OCI-LY1 (cell line): Measurements from ENCODE around the gene UBAC1.
"Not testable (repeated sequence)": the region's sequence is repeated elsewhere in the genome, so short reads cannot be mapped to it uniquely, and the experiment has no call there.

ENCODE experiments used
- H2AFZ ChIP-seq: fragments of 200-600 bp; sonication (generic), shearing (Covaris generic); 2 replicates; pipeline ENCODE4 v1.6.0; 2014; ENCODE audit warnings: antibody characterized with exemption, mild to moderate bottlenecking, low read length
- H3F3A ChIP-seq: fragments of 200-600 bp; sonication (generic), shearing (Covaris generic); 2 replicates; pipeline ENCODE4 v1.6.0; 2014; ENCODE audit warnings: mild to moderate bottlenecking, antibody characterized with exemption, low read length, moderate library complexity; ENCODE audit not compliant: insufficient read depth
- H3K27ac ChIP-seq: fragments of 200-600 bp; sonication (generic); 2 replicates; pipeline ENCODE4 v1.5.1; 2014; ENCODE audit warnings: low read length, mixed run types, mild to moderate bottlenecking, low read depth; ENCODE audit not compliant: poor library complexity, severe bottlenecking
- H3K27me3 ChIP-seq: fragments of 200-600 bp; sonication (generic); 2 replicates; pipeline ENCODE4 v1.6.0; 2014; ENCODE audit warnings: antibody characterized with exemption, mild to moderate bottlenecking, low read length, moderate library complexity; ENCODE audit not compliant: insufficient read depth
- H3K36me3 ChIP-seq: fragments of 200-600 bp; sonication (generic); 2 replicates; pipeline ENCODE4 v1.6.1; 2014; ENCODE audit warnings: mild to moderate bottlenecking, antibody characterized with exemption, low read length, moderate library complexity, mixed read lengths; ENCODE audit not compliant: insufficient read depth
- H3K4me1 ChIP-seq: fragments of 200-600 bp; sonication (generic); 2 replicates; pipeline ENCODE4 v1.5.1; 2014; ENCODE audit warnings: mild to moderate bottlenecking, low read length, moderate library complexity; ENCODE audit not compliant: insufficient read depth, severe bottlenecking
- H3K4me2 ChIP-seq: fragments of 200-600 bp; sonication (generic), shearing (Covaris generic); 2 replicates; pipeline ENCODE4 v1.6.1; 2014; ENCODE audit warnings: low read length
- H3K4me3 ChIP-seq: fragments of 200-600 bp; sonication (generic); 2 replicates; pipeline ENCODE4 v1.5.1; 2014; ENCODE audit warnings: low read length, low read depth, mild to moderate bottlenecking, mixed read lengths; ENCODE audit not compliant: poor library complexity, severe bottlenecking
- H3K79me2 ChIP-seq: fragments of 200-600 bp; shearing (Covaris generic); 2 replicates; pipeline ENCODE4 v1.6.1; 2016; ENCODE audit warnings: mixed run types, low read length, mixed read lengths; ENCODE audit not compliant: insufficient read depth
- H3K9ac ChIP-seq: fragments of 200-600 bp; sonication (generic), shearing (Covaris generic); 2 replicates; pipeline ENCODE4 v1.6.1; 2014; ENCODE audit warnings: mild to moderate bottlenecking, low read length, mixed read lengths
- H3K9me2 ChIP-seq: fragments of 200-600 bp; sonication (generic), shearing (Covaris generic); 2 replicates; pipeline ENCODE4 v1.6.1; 2014; ENCODE audit warnings: low read depth, mild to moderate bottlenecking, low read length, mixed read lengths
- H3K9me3 ChIP-seq: fragments of 200-600 bp; shearing (Covaris generic); 2 replicates; pipeline ENCODE4 v1.6.1; 2014; ENCODE audit warnings: low read length, mixed read lengths
- H4K20me1 ChIP-seq: fragments of 200-600 bp; sonication (generic), shearing (Covaris generic); 2 replicates; pipeline ENCODE4 v1.6.0; 2016; ENCODE audit warnings: mild to moderate bottlenecking, low read length; ENCODE audit not compliant: insufficient read depth
- CTCF ChIP-seq: fragments of 200-600 bp; sonication (generic), shearing (Covaris generic); IDR thresholded peaks from 2 replicates; pipeline ENCODE4 v1.5.1; 2017; ENCODE audit warnings: mild to moderate bottlenecking, antibody characterized with exemption, low read length, moderate library complexity, mixed read lengths
- EZH2 ChIP-seq: fragments of 200-600 bp; sonication (generic), shearing (Covaris generic); IDR thresholded peaks from 2 replicates; pipeline ENCODE4 v1.8.0; 2017; ENCODE audit warnings: borderline replicate concordance, mixed run types, mild to moderate bottlenecking, antibody characterized with exemption, low read length, moderate library complexity, mixed read lengths

The UBAC1 gene

GRCh38 chr9:135947582-135947981 lies 13.6 kb downstream of the UBAC1 start:
- Histone ChIP-seq H3K79me2 (no peaks in the 10 kb centered on the region), H2AFZ (no peak overlapping the region), H3K9me3 (no peaks in the 10 kb centered on the region), H4K20me1 (no peaks in the 10 kb centered on the region), H3K4me2 (no peak overlapping the region), H3K4me3 (no peak overlapping the region), H3K27ac (no peak overlapping the region), H3K4me1 (no peaks in the 10 kb centered on the region), H3F3A (no peaks in the 10 kb centered on the region), H3K9ac (no peak overlapping the region), H3K27me3 (no peaks in the 10 kb centered on the region), H3K9me2 (no peaks in the 10 kb centered on the region), H3K36me3 (peaks cover 80% of the 10 kb centered on the region)
- TF ChIP-seq CTCF (no peak), EZH2 (no peak)

- not testable (repeated sequence) for H2AFZ ChIP-seq, H3K79me2 ChIP-seq, H3F3A ChIP-seq, H3K27me3 ChIP-seq, H3K27ac ChIP-seq, H3K4me3 ChIP-seq, H3K9ac ChIP-seq, H3K4me2 ChIP-seq, H3K9me2 ChIP-seq, H4K20me1 ChIP-seq, H3K9me3 ChIP-seq, H3K4me1 ChIP-seq
- H3K36me3 ChIP-seq, result peaks cover 78% of the 10 kb centered on the region
Measured at GRCh38 chr9:135947105-135947504, 14.1 kb downstream of the UBAC1 start.

- H3K9me3 ChIP-seq, result no peaks in the 10 kb centered on the region
- H3K79me2 ChIP-seq, result no peaks in the 10 kb centered on the region
- no peak overlapping the region for H3K27ac ChIP-seq
- H3K27me3 ChIP-seq, result no peaks in the 10 kb centered on the region
- H3K4me3 ChIP-seq, result no peak overlapping the region
- H3K4me2 ChIP-seq, result no peak overlapping the region
- no peak for TF ChIP-seq EZH2
- no peak for TF ChIP-seq CTCF
- H3K4me1 ChIP-seq, result no peaks in the 10 kb centered on the region
- no peaks in the 10 kb centered on the region for H3K9me2 ChIP-seq
- no peaks in the 10 kb centered on the region for H4K20me1 ChIP-seq
- H3K36me3 ChIP-seq, result peaks cover 79% of the 10 kb centered on the region
- H3K9ac ChIP-seq, result no peak overlapping the region
- H2AFZ ChIP-seq, result no peak overlapping the region
- H3F3A ChIP-seq, result no peaks in the 10 kb centered on the region
Measured at GRCh38 chr9:135946392-135946994, 14.7 kb downstream of the UBAC1 start.

- H3K9ac ChIP-seq, result no peak overlapping the region
- H3K4me3 ChIP-seq, result no peak overlapping the region
- H3K27ac ChIP-seq, result no peak overlapping the region
- no peak overlapping the region for H3K4me2 ChIP-seq
- no peaks in the 10 kb centered on the region for H3K9me3 ChIP-seq
- H3K4me1 ChIP-seq, result no peaks in the 10 kb centered on the region
- H4K20me1 ChIP-seq, result no peaks in the 10 kb centered on the region
- H3K79me2 ChIP-seq, result no peaks in the 10 kb centered on the region
- peaks cover 79% of the 10 kb centered on the region for H3K36me3 ChIP-seq
- H3F3A ChIP-seq, result no peaks in the 10 kb centered on the region
- no peaks in the 10 kb centered on the region for H3K9me2 ChIP-seq
- H2AFZ ChIP-seq, result no peak overlapping the region
- H3K27me3 ChIP-seq, result no peaks in the 10 kb centered on the region
- no peak for TF ChIP-seq CTCF
Measured at GRCh38 chr9:135945969-135946368, 15.2 kb downstream of the UBAC1 start.
